DMS153 (cell line): ENCODE measurements around the gene MPRIP.

Experiments
- DNase-seq: peaks from one replicate; lab custom pipeline; 2025; lab: John Stamatoyannopoulos, UW

MPRIP gene

DNA sequence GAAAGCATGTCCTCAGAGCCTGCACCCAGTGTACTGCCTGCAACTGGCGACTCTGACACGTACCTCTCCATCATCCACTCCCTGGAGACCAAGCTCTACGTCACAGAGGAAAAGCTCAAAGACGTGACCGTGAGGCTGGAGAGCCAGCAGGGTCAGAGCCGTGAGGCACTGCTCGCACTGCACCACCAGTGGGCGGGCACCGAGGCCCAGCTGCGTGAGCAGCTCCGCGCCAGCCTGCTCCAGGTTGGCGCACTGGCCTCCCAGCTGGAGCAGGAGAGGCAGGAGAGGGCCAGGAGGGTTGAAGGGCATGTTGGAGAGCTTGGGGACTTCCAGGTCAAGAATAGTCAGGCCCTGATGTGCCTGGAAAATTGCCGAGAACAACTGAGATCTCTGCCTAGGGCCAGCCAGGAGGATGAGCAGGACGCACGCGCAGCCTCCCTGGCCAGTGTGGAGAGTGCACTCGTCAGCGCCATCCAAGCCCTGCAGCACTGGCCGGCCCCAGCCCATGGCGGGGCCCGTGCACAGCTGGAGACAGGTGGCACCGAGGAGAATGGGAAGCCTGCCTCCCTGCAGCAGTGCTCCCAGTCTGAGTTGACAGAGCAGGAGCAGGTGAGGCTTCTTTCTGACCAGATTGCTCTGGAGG lies 123.5 kb downstream of the MPRIP start:
- DNase-seq: no peak

DNA sequence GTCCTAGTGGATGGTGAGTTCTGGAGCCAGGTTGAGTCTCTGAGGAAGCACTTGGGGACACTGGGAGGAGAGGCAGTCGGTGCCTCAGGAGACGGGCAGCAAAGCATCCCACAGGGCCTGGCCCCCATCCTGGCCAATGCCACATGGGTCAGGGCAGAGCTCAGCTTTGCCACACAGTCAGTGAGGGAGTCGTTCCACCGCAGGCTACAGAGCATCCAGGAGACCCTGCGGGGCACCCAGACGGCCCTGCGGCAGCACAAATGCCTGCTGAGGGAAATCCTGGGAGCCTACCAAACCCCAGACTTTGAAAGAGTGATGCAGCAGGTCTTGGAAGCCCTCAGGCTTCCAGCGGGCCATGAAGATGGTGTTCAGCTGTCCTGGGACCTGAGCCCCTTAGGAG lies 124.2 kb downstream of the MPRIP start:
- DNase-seq: no peak

DNA sequence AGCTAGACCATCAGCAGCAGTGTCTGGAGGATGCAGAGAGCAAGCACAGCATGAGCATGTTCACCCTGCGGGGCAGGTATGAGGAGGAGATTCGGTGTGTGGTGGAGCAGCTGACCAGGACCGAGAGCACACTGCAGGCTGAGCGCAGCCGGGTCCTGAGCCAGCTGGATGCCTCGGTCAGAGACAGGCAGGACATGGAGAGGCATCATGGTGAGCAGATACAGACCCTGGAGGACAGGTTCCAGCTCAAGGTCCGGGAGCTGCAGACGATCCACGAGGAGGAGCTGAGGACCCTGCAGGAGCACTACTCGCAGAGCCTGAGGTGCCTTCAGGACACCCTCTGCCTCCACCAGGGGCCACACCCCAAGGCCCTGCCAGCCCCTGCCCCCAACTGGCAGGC lies 125.1 kb downstream of the MPRIP start:
- DNase-seq: no peak

DNA sequence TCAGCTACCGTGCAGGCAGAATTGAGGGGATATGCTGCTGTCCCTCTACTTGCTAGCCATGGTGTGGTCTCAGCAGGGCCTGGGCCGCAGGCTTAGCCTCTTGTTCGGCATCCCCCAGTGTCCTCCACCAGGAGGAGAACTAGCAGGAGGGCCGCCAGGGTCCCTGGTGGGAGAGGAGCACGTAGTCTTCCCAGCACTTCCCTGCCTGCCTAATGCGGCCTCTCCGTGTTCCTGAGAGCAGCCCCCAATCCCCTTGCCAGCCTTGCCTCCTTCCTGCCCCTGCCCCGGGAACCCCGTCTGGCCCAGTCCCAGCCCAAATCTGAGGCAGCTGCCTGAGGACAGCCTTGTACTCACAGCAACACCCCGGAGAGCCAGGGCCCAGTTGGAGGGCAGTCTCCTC lies 125.7 kb downstream of the MPRIP start:
- DNase-seq: no peak

DNA sequence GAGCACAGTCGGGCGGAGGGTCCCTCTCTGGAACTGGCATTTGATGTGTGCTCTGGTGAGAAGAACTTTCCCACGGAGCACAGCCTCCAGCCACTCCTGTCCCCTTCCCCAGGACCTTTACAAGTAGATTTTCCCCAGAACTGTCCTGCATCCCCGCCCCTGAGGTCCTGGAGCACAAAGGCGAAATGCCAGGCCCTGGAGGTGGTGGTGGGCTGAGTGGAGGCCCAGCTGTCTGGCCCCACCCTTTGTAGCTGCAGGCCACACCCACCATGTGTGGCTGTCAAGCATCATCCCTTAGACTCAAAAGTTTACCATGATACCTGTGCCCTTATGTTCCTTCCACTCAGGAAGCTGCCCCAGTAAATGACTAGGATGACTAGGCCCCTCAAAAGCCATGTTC lies 126.1 kb downstream of the MPRIP start:
- DNase-seq: no peak

DNA sequence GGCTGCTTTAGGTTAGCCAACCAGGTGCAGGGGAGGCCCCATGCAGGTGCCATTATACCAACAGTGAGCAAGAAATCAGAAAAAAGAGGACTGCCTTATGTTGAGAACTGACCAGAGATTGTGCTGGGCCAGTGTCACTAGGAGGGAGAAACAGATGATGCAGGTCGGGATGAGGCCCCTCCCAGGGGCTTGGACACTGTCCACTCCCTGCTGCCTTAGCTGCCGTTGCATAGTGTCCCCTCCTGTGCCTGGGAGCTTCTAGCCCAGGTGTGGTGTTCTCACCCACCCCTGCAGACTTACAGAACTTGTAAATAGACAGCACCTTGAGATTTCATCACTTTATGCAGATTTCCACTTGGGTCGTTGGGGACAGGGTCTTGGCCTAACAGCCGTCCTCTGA lies 127.1 kb downstream of the MPRIP start:
- no peak for DNase-seq

DNA sequence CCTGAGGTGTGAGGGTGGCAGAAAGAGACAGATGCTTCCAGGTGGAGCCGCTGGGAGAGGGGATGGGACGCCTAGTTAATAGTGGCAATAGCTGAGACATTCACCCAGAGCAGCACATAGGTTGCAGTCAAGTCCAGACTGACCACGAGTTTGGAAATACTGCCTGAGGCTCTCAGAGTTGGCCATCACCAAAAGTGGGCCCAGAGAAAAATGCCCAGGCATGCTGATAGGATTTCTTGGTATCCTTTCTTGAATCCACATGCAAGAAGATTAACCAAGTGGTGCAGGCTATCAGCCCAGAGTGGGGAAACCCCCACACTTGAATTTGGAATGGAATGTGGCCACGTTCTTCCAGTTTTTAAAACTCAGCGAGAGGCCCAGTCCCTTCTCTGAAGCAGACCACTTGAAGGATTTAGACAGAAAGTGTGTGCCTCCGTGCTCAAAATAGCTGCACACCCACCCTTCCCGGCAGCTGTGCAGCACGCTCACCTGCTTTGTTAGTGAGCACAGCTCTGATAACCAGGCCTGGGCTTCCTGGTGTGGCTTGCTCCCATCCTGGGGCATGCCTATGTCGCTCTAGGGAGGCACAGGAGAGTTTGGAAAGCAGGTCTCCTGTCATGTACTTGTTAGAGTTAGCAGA lies 128.2 kb downstream of the MPRIP start:
- DNase-seq: no peak

DNA sequence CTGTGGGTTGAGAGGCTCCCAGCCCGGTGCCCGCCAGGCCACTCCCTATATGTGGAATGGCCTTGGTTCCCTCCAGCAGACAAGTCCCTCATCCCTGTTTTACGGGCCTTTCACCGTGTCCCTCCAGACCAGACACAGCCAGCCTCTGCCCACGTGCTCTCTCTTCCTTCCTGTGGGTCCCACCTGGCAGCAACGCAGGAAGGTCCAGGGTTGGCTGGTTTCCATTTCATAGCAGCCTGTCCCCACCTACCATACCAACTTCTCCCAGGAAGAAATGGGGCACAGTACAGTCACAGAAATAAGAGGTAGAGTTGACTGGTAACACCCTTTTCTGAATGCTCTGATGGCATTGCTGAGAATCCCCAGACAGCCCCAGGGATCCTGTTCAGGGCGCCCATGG lies 128.9 kb downstream of the MPRIP start:
- no peak for DNase-seq

DNA sequence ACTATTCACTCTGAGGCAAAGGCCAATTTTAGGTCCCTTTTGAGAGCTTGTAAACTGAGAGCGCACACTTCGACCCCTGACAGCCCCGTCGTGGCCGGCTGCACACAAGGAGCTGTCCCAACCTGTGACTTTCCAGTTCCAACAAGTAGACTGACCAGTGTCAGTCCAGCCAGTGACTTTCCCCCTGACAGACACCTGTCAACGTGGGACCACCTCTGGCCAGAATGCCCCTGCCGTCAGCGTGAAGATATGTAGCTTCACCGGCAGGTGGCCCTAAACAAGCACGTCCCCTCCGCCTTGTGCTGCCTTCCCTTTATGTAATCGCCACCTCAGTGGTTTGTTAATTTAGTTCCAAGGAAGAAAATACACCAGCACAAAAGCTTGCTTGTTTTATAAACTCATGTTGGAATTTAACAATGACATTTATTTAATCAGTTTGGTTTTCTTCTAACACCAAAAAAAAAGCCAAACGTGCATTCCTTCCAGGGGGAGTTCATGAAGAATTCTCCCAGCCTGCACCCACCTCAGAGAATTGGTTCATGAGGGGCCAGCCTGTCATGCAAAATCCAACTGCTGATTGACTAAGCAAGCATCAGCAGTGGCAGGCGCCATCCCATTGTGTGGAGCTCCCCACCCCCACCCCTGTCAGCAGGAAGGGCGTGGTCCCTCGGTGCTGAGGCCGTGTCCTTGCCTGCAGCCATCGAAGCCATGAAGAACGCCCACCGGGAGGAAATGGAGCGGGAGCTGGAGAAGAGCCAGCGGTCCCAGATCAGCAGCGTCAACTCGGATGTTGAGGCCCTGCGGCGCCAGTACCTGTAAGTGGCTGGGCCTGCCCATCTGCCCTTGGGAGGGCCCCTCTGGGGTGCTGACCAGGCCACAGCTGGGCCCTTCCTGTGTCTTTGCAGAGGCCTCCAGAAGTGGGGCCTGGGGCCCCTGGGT lies 130.0 kb downstream of the MPRIP start:
- no peak for DNase-seq

DNA sequence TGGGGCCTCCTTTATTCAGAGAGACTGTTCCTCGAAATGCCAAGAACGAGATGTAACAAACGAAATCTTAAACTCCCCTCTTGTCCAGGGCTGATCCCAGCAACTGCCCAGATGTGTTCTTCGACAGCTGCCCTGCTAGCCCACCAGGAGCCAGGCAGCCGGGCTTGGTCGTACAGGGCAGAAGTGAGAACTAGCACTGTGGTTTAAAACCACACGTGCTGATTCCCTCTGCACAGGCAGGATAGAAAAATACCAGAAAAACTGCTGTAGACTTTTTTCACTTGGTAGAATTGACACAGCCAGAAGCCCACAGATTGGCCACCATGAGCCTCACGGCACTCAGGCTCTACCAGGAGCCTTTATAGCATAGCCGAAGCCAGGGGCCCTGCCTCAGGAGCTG lies 130.7 kb downstream of the MPRIP start:
- no peak for DNase-seq

DNA sequence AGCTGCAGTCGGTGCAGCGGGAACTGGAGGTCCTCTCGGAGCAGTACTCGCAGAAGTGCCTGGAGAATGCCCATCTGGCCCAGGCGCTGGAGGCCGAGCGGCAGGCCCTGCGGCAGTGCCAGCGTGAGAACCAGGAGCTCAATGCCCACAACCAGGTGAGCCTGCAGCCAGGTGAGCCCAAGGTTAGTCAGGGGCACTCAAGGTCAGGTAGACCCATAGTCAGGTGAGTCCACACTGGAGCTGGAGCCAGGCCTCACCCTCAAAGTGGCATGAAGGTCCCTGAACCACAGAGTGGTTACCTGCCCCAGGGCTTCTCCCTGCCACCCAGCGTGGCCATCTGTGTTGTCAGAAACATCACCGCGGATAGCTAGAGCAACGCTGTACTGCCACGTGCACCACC lies 131.7 kb downstream of the MPRIP start:
- no peak for DNase-seq

DNA sequence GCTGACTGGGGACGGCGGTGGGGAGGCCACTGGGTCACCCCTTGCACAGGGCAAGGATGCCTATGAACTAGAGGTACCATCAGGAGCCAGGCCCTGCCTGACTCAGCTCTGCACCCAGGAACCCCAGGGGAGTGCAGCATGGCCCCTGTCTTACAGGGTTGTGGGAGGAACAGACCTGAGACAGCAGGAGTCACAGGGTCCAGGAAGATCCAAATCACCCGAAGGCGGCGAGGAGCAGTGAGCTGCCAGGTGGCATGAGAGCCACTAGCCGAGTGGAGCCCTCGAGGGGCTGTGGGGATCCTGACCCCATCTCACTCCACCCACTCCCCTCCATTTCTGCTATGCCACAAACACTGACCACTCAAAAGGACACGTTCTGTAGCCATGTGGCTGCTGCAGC lies 133.1 kb downstream of the MPRIP start:
- DNase-seq: no peak

DNA sequence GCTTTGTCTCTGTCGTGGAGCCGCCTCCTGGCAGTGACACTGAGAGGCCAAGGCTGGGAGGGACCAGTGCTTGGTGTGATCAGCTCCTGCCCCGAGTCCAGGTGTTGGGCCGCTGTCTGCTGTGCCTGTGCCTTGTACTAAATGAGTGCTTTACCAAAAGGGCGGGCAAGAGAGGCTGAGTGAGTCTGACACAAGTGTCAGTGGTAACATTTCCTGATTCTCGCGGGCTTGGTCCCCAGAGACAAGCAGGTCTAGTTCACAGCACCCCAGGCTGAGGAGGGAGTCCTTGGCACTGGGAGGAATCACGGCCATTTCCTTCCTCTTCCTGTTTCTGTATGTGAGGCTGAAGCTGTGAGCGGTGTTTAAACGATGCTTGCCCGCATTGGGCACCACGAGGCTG lies 133.7 kb downstream of the MPRIP start:
- DNase-seq: no peak

DNA sequence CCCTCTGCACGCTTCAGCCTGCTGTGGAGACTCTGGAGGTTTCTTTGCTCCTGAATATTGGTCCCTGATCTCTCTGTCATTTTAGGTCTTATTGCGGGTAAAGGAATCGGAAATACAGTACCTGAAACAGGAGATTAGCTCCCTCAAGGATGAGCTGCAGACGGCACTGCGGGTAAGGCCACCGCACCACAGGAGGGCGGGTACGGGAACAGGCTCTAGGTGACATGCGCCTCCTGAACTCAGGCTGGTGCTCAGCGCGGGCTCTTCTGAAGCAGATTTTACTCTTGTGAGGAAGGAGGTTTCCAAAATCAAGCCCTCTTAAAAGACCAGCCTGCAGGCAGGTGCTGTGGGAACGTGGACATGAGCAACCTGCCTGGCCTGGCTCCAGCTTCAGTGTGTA lies 134.1 kb downstream of the MPRIP start:
- no peak for DNase-seq

DNA sequence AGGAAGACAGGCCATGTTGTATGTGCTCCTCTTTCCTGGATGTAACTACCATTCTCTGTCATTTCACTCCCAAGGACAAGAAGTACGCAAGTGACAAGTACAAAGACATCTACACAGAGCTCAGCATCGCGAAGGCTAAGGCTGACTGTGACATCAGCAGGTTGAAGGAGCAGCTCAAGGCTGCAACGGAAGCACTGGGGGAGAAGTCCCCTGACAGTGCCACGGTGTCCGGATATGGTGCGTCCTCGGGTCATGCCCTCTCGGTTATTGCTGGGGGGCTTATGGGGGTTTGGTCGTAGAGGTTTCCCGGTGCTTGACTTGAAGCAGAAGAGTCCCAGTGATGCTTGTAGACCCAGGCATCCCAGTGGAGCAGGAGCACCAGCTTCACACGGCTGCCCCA lies 134.9 kb downstream of the MPRIP start:
- DNase-seq: no peak

DNA sequence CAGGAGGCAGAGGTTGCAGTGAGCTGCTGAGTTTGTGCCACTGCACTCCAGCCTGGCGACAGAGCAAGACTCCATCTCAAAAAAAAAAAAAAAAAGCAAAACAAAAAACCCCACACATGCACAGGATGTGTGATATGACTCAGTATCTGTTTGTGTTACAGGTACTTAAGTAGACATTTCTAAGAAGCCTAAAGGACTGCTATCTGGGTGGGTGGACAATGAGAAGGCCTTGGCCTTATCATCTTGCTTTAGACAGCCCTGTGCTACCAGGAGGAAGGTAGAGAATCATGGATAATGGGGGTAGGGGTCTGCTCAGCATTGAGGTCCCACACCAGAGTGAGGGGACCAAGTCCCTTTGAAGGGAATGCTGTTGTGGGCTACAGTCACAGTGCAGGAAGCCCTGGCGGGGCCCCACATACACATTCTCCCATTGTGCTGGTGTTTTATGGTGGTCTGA lies 137.1 kb downstream of the MPRIP start:
- no peak for DNase-seq

DNA sequence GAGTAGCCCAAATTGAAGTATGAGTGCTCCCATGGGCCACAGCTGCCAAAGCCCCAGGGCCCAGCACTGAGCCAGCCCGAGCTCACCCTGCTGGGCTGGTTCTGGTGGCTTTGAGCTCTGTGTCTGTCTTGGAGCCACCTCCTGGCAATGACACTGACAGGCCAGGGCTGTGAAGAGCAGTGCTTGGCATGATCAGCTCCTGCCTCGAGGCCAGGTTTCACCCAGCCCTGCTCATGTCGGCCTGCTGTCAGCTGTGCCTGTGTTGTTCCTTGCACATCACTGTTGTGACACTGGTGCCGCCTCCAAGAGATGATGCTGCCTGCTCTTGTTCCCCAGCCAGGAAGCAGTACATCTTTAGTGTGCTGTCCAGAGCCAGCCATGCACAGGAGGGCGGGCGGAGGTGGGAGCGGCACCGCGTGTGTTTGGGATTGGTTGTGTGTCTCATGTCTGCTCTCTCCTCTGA lies 137.9 kb downstream of the MPRIP start:
- no peak for DNase-seq

DNA sequence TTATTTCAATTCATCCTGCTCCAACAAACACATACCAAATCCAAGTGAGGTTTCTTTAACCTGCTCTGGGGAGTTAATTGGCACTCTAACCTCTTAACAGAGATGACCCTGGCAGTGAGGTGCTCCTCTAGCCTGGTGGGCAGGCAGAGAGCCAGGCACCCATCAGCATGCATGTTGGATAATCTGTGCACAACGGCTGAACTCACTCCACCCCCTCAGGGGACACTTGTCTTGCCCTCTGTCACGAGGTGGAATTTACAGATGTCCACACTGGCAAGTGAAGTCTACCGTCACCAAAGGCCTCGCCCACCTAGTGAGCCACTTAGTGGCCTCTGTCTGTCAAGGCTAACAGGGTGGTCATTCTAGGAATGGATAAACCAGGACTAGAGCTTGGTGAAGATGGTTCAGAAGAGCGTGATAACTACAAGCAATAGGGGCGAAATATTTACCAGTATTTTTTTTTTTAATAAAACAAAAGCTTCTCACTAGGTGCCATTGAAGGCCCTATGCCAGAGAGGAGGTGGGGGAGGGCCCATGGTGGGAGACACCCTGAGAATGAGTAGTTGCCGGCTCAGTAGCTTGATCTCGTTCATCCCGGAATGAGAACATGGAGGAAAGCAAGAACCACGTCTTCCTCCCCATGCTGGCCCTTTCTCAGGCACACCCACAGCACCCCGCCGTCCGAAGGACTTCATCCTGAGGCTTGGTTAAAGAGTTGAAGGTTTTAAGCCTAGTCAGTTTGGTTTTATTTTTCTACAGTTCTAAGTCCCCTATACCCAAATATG lies 138.7 kb downstream of the MPRIP start:
- no peak for DNase-seq

DNA sequence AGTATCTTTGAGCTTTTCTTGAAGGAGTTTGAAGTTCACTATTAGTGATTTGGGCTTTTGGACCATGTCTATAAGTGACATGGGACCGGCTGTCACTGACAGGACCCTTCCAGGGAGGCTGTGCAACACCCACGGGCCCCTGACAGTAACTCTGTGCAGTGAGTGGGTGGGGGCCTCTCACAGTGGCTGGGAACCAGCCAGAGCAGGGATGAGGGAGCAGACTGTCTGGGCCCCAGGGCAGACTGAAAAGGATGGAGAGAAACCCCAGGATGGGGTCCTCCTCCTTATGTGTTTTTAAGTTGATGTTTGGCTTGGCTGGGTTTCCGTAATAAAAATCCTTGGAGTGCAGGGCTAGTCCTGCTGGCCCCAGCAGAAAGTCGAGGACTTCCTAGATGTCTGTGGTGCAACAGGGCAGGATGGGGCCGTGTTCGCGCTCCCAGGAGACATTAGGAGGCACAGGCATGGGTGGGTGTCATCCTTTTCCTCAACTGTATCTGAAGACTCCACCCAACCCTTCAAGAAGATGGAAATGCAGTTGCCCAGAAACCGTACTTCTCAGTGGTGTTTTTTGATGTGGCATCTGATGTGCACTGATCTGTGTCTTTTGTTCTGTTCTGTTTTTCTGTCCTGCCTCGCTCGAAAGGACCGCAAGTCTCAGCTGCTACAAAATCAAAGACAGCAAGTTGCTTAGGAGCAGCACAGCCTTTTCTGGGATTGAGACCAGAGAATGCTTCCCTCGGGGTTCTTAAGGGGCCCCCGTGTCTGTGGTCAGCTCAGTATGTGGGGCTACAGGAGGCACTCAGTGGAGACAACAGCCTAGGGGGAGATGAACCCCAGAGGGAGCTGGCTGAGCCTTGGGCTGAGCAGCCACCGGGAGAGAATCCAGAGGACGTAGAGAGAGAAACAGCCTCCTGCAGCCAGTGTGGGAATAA lies 139.7 kb downstream of the MPRIP start:
- DNase-seq: no peak

DNA sequence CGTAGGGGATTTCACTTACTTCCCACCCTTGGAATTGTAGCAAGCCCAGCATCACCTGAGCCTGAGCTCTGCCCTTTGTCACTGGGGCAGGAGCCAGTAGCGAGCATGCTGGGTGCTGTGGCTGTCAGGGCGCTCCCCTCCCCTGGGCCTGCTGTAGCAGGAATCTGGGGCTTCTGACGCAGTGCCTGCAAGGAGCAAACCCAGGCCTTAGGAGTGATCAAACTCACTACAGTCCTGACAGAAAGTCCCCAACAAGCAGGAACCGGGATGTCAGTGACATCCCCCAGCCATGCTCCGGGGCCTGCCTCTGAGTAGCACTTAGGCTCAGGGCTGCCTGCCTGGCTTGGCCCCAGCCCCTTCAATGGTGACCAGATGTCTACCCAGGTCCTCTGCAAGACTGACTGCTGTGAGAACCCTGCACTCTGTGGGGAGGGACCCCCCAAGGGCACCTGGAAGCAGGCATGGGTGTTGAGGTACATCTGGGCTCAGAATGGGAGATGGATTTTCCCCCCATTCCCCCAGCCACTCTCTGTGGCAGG lies 140.4 kb downstream of the MPRIP start:
- DNase-seq: no peak

DNA sequence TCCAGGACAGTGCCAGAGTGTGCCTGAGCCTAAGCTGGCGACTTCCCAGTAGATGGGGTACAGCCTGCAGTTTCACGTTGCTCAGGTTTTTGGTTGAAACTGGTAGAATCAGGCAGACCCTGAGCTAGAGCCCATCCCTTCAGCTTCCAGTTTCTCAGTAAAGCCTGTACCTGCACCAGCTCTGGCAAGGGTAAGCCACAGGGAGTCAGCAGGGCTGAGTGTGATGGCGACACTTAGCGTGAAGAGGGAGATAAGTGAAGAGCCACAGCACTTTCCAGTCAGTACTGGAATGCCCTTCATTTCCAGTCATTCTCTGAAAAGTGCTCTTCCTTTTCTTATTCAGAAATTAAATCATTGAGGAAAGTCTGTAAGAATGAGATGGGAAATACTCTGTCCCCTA lies 141.5 kb downstream of the MPRIP start:
- DNase-seq: no peak
